ENCODE measurements around the gene C5orf15.

GRCh38 chr5:133924221-133924920, 44.1 kb downstream of the C5orf15 start:
- TF ChIP-seq CTCF (IDR thresholded peaks at IDR 0.05; ENCODE audit: insufficient read depth, low read length) (no peak), POLR2AphosphoS5 (IDR thresholded peaks at IDR 0.05; ENCODE audit: low read depth) (no peak), SPI1 (IDR thresholded peaks at IDR 0.05; ENCODE audit: borderline replicate concordance, low read depth) (no peak), GABPA (IDR thresholded peaks at IDR 0.05; ENCODE audit: low read depth) (no peak), REST (IDR thresholded peaks at IDR 0.05; ENCODE audit: insufficient replicate concordance, low read depth) (no peak)

All from HL-60 (cell line).